Breast epithelium (tissue), 3 donors: Measurements from ENCODE around the gene GLDC.

Experiments
- POLR2A ChIP-seq: fragments of 450-650 bp; IDR thresholded peaks from one replicate; pipeline ENCODE4 v1.6.1; 2016; ENCODE audit warnings: antibody characterized with exemption, mild to moderate bottlenecking, moderate library complexity
- TF ChIP-seq, protein P1 (sequence below), 3 donors: fragments of 450-650 bp; IDR thresholded peaks; one replicate each; pipeline ENCODE4 v1.5.1; 2016 to 2017; ENCODE audit warnings: antibody characterized with exemption in 3 of 3, mild to moderate bottlenecking in 3 of 3, moderate library complexity in 3 of 3

DNA sequence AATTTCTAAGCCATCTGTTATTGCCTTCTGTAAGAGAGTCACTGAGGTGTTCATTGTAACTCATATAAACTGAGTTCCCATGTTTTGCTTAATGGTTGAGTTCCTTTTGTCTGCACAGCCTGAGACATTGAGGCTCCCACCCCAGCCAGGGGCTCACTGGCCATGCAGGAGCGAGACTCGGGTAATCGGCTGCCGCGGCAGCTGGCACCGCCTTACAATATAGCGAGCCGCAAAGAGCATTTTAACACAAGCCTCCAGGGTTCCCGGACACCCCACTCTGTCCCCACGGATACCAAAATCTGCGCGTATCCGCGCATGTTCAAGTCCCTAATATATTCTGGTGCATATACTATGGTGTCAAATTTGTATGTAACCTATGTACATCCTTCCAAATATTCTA is 24.4 kb upstream of the GLDC start:
- TF ChIP-seq, protein P1, sequence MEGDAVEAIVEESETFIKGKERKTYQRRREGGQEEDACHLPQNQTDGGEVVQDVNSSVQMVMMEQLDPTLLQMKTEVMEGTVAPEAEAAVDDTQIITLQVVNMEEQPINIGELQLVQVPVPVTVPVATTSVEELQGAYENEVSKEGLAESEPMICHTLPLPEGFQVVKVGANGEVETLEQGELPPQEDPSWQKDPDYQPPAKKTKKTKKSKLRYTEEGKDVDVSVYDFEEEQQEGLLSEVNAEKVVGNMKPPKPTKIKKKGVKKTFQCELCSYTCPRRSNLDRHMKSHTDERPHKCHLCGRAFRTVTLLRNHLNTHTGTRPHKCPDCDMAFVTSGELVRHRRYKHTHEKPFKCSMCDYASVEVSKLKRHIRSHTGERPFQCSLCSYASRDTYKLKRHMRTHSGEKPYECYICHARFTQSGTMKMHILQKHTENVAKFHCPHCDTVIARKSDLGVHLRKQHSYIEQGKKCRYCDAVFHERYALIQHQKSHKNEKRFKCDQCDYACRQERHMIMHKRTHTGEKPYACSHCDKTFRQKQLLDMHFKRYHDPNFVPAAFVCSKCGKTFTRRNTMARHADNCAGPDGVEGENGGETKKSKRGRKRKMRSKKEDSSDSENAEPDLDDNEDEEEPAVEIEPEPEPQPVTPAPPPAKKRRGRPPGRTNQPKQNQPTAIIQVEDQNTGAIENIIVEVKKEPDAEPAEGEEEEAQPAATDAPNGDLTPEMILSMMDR (IDR thresholded peaks at IDR 0.05), result no peak
- TF ChIP-seq POLR2A, result no peak
